Small intestine (tissue), 7 donors: ENCODE measurements around the gene SH3BP2. TPM values are rescaled to one million over a fixed set of nuclear protein-coding genes. Genes with fewer than 3 reads are reported as not detected.

ENCODE experiments used
- DNase-seq, 2 donors: peaks; one replicate each; pipeline versions ENCODE4 v3.0.0 to v3.0.0-alpha.2; 2013
- FAIRE-seq: peaks from 2 replicates; lab custom pipeline; 2012; peaks lifted over from hg19 to GRCh38; lab: Jason Lieb, UNC
- H3K27ac ChIP-seq, 3 donors: one replicate each; pipeline ENCODE4 v1.5.1; 2013; ENCODE audit warnings: low read length in 2 of 3, mild to moderate bottlenecking in 2 of 3, control low read depth in 1 of 3, inconsistent platforms in 1 of 3, low read depth in 1 of 3, moderate library complexity in 1 of 3
- H3K27me3 ChIP-seq, 3 donors: one replicate each; pipeline ENCODE4 v1.6.1; 2013; ENCODE audit warnings: low read length in 3 of 3, inconsistent platforms in 1 of 3; ENCODE audit not compliant: control insufficient read depth in 3 of 3, insufficient read depth in 3 of 3
- H3K36me3 ChIP-seq, 3 donors: one replicate each; pipeline ENCODE4 v1.6.1; 2013; ENCODE audit warnings: low read length in 3 of 3, inconsistent platforms in 1 of 3, low read depth in 1 of 3, mild to moderate bottlenecking in 1 of 3, moderate library complexity in 1 of 3; ENCODE audit not compliant: control insufficient read depth in 3 of 3, insufficient read depth in 2 of 3
- H3K4me1 ChIP-seq, 3 donors: one replicate each; pipeline ENCODE4 v1.6.1; 2013; ENCODE audit warnings: low read length in 2 of 3, inconsistent platforms in 1 of 3, low read depth in 1 of 3, mild to moderate bottlenecking in 1 of 3, moderate library complexity in 1 of 3; ENCODE audit not compliant: control insufficient read depth in 3 of 3, insufficient read depth in 2 of 3
- H3K4me3 ChIP-seq, 3 donors: one replicate each; pipeline ENCODE4 v1.5.1; 2013; ENCODE audit warnings: low read length in 3 of 3, control low read depth in 1 of 3, inconsistent platforms in 1 of 3, low read depth in 1 of 3, mild to moderate bottlenecking in 1 of 3, moderate library complexity in 1 of 3
- H3K9me3 ChIP-seq, 2 donors: one replicate each; pipeline ENCODE4 v1.6.1; 2013; ENCODE audit warnings: low read depth in 1 of 2, low read length in 1 of 2; ENCODE audit not compliant: control insufficient read depth in 2 of 2, insufficient read depth in 1 of 2
- WGBS, 3 donors: extraction: QIAGEN DNeasy Blood & Tissue Kit; methylation state at CpG; one replicate each; pipeline ENCODE4 v1.1.7; 2013; 5-methylcytosine and 5-hydroxymethylcytosine counted together
- polyA plus RNA-seq, 4 donors: library from polyadenylated mRNA; stranded (reverse) in 3 of 4; unstranded in 1 of 4; fragments of 200-250 nt in 3 of 4; fragments of 120-200 nt in 1 of 4; gene quantifications; one replicate each; pipeline versions ENCODE4 v1.2.1 to v1.2.3, GENCODE V29; 2013
- donor health status: healthy with polysubstance abuse.
- donor health status: control.
- donor health status: control.
- donor health status: Bipolar disorder and iron deficiency.
- donor health status: healthy.

SH3BP2 gene
- polyA plus RNA-seq, 4 donors, result 8.9 to 38.0 (median 23.6) TPM

GRCh38 chr4:2787230-2788100, 5.4 kb upstream of the SH3BP2 start:
- 64 to 85% (median 77%) methylated on average over 16 to 18 of the region's 18 CpGs for WGBS, 3 donors
- FAIRE-seq (no peak), DNase-seq (no peak)
- peak overlapping the region in 1 of 3 donors; percentile 81 for H3K27ac ChIP-seq
- H3K4me3 ChIP-seq, result no peak overlapping the region
- H3K4me1 ChIP-seq, result peaks cover under 1 to 17% (median 4%) of the 10 kb centered on the region in 3 donors
- peaks cover 0 to 5% of the 10 kb centered on the region in 2 donors for H3K9me3 ChIP-seq
- no peaks in the 10 kb centered on the region for H3K27me3 ChIP-seq
- H3K36me3 ChIP-seq, result no peaks in the 10 kb centered on the region

- DNase-seq, result no peak
- FAIRE-seq, result no peak
- no peaks in the 10 kb centered on the region for H3K27me3 ChIP-seq
- no peak overlapping the region for H3K4me3 ChIP-seq
- H3K4me1 ChIP-seq, result peaks cover 2 to 19% (median 4%) of the 10 kb centered on the region in 3 donors
- H3K9me3 ChIP-seq, result peaks cover 0 to 5% of the 10 kb centered on the region in 2 donors
- 88 to 98% (median 96%) methylated on average over 6 to 7 of the region's 7 CpGs for WGBS, 3 donors
- H3K27ac ChIP-seq, result peak overlapping the region in 1 of 3 donors; percentile 81
- no peaks in the 10 kb centered on the region for H3K36me3 ChIP-seq
These were observed 4.8 kb upstream of the SH3BP2 start for GRCh38 chr4:2788101-2788500.

GRCh38 chr4:2788532-2789103, 4.3 kb upstream of the SH3BP2 start:
- DNase-seq (peak in 1 of 2 donors; percentile 32), FAIRE-seq (no peak)
- no peaks in the 10 kb centered on the region for H3K36me3 ChIP-seq
- peaks cover 0 to 5% of the 10 kb centered on the region in 2 donors for H3K9me3 ChIP-seq
- peaks cover 2 to 21% (median 4%) of the 10 kb centered on the region in 3 donors for H3K4me1 ChIP-seq
- WGBS, 3 donors, result 49 to 69% (median 54%) methylated on average over 4 of the region's 4 CpGs
- H3K27ac ChIP-seq, result peak overlapping the region in 1 of 3 donors; percentile 22
- H3K27me3 ChIP-seq, result no peaks in the 10 kb centered on the region
- H3K4me3 ChIP-seq, result no peak overlapping the region

GRCh38 chr4:2789351-2789750, 3.5 kb upstream of the SH3BP2 start:
- DNase-seq (no peak), FAIRE-seq (no peak)
- no peak overlapping the region for H3K4me3 ChIP-seq
- H3K27ac ChIP-seq, result no peak overlapping the region
- no peaks in the 10 kb centered on the region for H3K27me3 ChIP-seq
- H3K4me1 ChIP-seq, result peaks cover 8 to 28% (median 8%) of the 10 kb centered on the region in 3 donors
- peaks cover 0 to 4% (median 0%) of the 10 kb centered on the region in 3 donors for H3K36me3 ChIP-seq
- peaks cover 0 to under 1% of the 10 kb centered on the region in 2 donors for H3K9me3 ChIP-seq
- WGBS, 3 donors, result 94 to 98% (median 97%) methylated on average over 5 of the region's 5 CpGs

GRCh38 chr4:2789793-2790582, 2.9 kb upstream of the SH3BP2 start:
- Histone ChIP-seq H3K4me1 (peaks cover 8 to 35% (median 12%) of the 10 kb centered on the region in 3 donors), H3K27me3 (no peaks in the 10 kb centered on the region), H3K36me3 (peaks cover 0 to 9% (median 0%) of the 10 kb centered on the region in 3 donors), H3K27ac (no peak overlapping the region), H3K4me3 (no peak overlapping the region), H3K9me3 (no peaks in the 10 kb centered on the region)
- 87 to 90% (median 90%) methylated on average over 22 to 24 of the region's 24 CpGs for WGBS, 3 donors
- no peak for DNase-seq
- no peak for FAIRE-seq

- H3K4me1 ChIP-seq, result peaks cover 8 to 41% (median 15%) of the 10 kb centered on the region in 3 donors
These were observed 2.0 kb upstream of the SH3BP2 start for GRCh38 chr4:2790583-2791517.

GRCh38 chr4:2791518-2792395, 1.1 kb upstream of the SH3BP2 start:
- no peak overlapping the region for H3K4me3 ChIP-seq
- H3K27me3 ChIP-seq, result no peaks in the 10 kb centered on the region
- peaks cover 8 to 51% (median 20%) of the 10 kb centered on the region in 3 donors for H3K4me1 ChIP-seq
- no peak for FAIRE-seq
- 90 to 95% (median 93%) methylated on average over 9 to 10 of the region's 10 CpGs for WGBS, 3 donors
- peak in 1 of 2 donors; percentile 12 for DNase-seq
- H3K36me3 ChIP-seq, result peaks cover 0 to 22% (median 0%) of the 10 kb centered on the region in 3 donors
- no peaks in the 10 kb centered on the region for H3K9me3 ChIP-seq
- no peak overlapping the region for H3K27ac ChIP-seq

More at GRCh38 chr4:2790583-2791517, 2.0 kb upstream of the SH3BP2 start:
- 71 to 75% (median 72%) methylated on average over 17 to 19 of the region's 19 CpGs for WGBS, 3 donors
- DNase-seq, result no peak
- Histone ChIP-seq H3K4me3 (no peak overlapping the region), H3K36me3 (peaks cover 0 to 14% (median 0%) of the 10 kb centered on the region in 3 donors), H3K27me3 (no peaks in the 10 kb centered on the region), H3K27ac (no peak overlapping the region), H3K9me3 (no peaks in the 10 kb centered on the region)
- no peak for FAIRE-seq
